ENCODE measurements around the gene ZBTB16.

Gene ZBTB16

GRCh38 chr11:114039551-114039950 is 20.0 kb upstream of the ZBTB16 start:
- Histone ChIP-seq H3K4ac (ENCODE audit: low read length) (no peak overlapping the region), H2BK5ac (ENCODE audit: low read length) (no peak overlapping the region), H3K18ac (ENCODE audit: low read length) (no peak overlapping the region), H2BK15ac (ENCODE audit: low read length) (no peak overlapping the region), H3K9ac (ENCODE audit: low read depth, low read length, poor library complexity) (no peak overlapping the region), H3K36me3 (replicated peaks in 1 of 2; ENCODE audit: control insufficient read depth in 2 of 2, insufficient read depth in 2 of 2, low read length in 2 of 2) (no peaks in the 10 kb centered on the region), H4K8ac (ENCODE audit: low read depth, low read length) (no peak overlapping the region), H3K4me1 (ENCODE audit: control insufficient read depth in 2 of 2, insufficient read depth in 1 of 2, low read depth in 1 of 2, low read length in 2 of 2) (peaks cover 3% of the 10 kb centered on the region in 2 donors), H3K4me3 (ENCODE audit: low read length in 2 of 2) (no peak overlapping the region), H2BK12ac (ENCODE audit: low read length) (no peak overlapping the region), H3K79me1 (ENCODE audit: low read depth, low read length) (no peaks in the 10 kb centered on the region), H2BK120ac (ENCODE audit: low read depth, low read length) (no peak overlapping the region), H3K27me3 (ENCODE audit: control insufficient read depth in 3 of 3, insufficient read depth in 3 of 3, low read depth in 1 of 3, low read length in 3 of 3) (no peaks in the 10 kb centered on the region), H2AK5ac (ENCODE audit: low read depth, low read length) (no peak overlapping the region), H3K23ac (ENCODE audit: low read depth, low read length, poor library complexity) (no peak overlapping the region), H3K14ac (ENCODE audit: low read length) (no peak overlapping the region), H3K4me2 (ENCODE audit: insufficient read depth, low read length, poor library complexity, severe bottlenecking) (no peak overlapping the region), H2AFZ (ENCODE audit: low read length) (no peak overlapping the region), H3K9me3 (replicated peaks in 1 of 2; ENCODE audit: control insufficient read depth in 2 of 2, insufficient read depth in 1 of 2, low read depth in 1 of 2, low read length in 2 of 2) (no peaks in the 10 kb centered on the region), H4K91ac (ENCODE audit: low read depth, low read length, poor library complexity) (no peak overlapping the region), H3K27ac (replicated peaks; ENCODE audit: low read length) (no peak overlapping the region)
- DNase-seq (ENCODE audit: low spot score) = no peak
- WGBS, 2 donors (ENCODE audit: extremely low coverage in 2 of 2, insufficient read length in 2 of 2, insufficient replicate concordance in 1 of 2) = no CpG with 5 or more reads among the region's 3 CpGs

GRCh38 chr11:114040706-114041211 is 18.8 kb upstream of the ZBTB16 start:
- peak overlapping the region; percentile 42 for H2AFZ ChIP-seq (ENCODE audit: low read length)
- DNase-seq (ENCODE audit: low spot score) = no peak
- H4K8ac ChIP-seq (ENCODE audit: low read depth, low read length) = no peak overlapping the region
- H3K9me3 ChIP-seq (replicated peaks in 1 of 2; ENCODE audit: control insufficient read depth in 2 of 2, insufficient read depth in 1 of 2, low read depth in 1 of 2, low read length in 2 of 2) = no peaks in the 10 kb centered on the region
- no peak overlapping the region for H2BK12ac ChIP-seq (ENCODE audit: low read length)
- no peak overlapping the region for H2AK5ac ChIP-seq (ENCODE audit: low read depth, low read length)
- no peak overlapping the region for H3K4me2 ChIP-seq (ENCODE audit: insufficient read depth, low read length, poor library complexity, severe bottlenecking)
- H3K27me3 ChIP-seq (ENCODE audit: control insufficient read depth in 3 of 3, insufficient read depth in 3 of 3, low read depth in 1 of 3, low read length in 3 of 3) = no peaks in the 10 kb centered on the region
- no peak overlapping the region for H3K4ac ChIP-seq (ENCODE audit: low read length)
- no peak overlapping the region for H3K9ac ChIP-seq (ENCODE audit: low read depth, low read length, poor library complexity)
- H3K18ac ChIP-seq (ENCODE audit: low read length) = peak overlapping the region; percentile 69
- H3K4me3 ChIP-seq (ENCODE audit: low read length in 2 of 2) = no peak overlapping the region
- no peaks in the 10 kb centered on the region for H3K36me3 ChIP-seq (replicated peaks in 1 of 2; ENCODE audit: control insufficient read depth in 2 of 2, insufficient read depth in 2 of 2, low read length in 2 of 2)
- no CpG with 5 or more reads among the region's 7 CpGs for WGBS, 2 donors (ENCODE audit: extremely low coverage in 2 of 2, insufficient read length in 2 of 2, insufficient replicate concordance in 1 of 2)
- no peak overlapping the region for H3K14ac ChIP-seq (ENCODE audit: low read length)
- H4K91ac ChIP-seq (ENCODE audit: low read depth, low read length, poor library complexity) = no peak overlapping the region
- peak overlapping the region; percentile 3 for H2BK15ac ChIP-seq (ENCODE audit: low read length)
- H2BK5ac ChIP-seq (ENCODE audit: low read length) = no peak overlapping the region
- H3K4me1 ChIP-seq (ENCODE audit: control insufficient read depth in 2 of 2, insufficient read depth in 1 of 2, low read depth in 1 of 2, low read length in 2 of 2) = peaks cover 3% of the 10 kb centered on the region in 2 donors
- H2BK120ac ChIP-seq (ENCODE audit: low read depth, low read length) = no peak overlapping the region
- no peak overlapping the region for H3K27ac ChIP-seq (replicated peaks; ENCODE audit: low read length)
- H3K79me1 ChIP-seq (ENCODE audit: low read depth, low read length) = no peaks in the 10 kb centered on the region
- H3K23ac ChIP-seq (ENCODE audit: low read depth, low read length, poor library complexity) = no peak overlapping the region

- Histone ChIP-seq H3K23ac (ENCODE audit: low read depth, low read length, poor library complexity) (no peak overlapping the region), H3K4me1 (ENCODE audit: control insufficient read depth in 2 of 2, insufficient read depth in 1 of 2, low read depth in 1 of 2, low read length in 2 of 2) (no peaks in the 10 kb centered on the region), H3K4me3 (ENCODE audit: low read length in 2 of 2) (no peak overlapping the region), H2BK120ac (ENCODE audit: low read depth, low read length) (no peak overlapping the region), H4K91ac (ENCODE audit: low read depth, low read length, poor library complexity) (no peak overlapping the region), H3K9me3 (replicated peaks in 1 of 2; ENCODE audit: control insufficient read depth in 2 of 2, insufficient read depth in 1 of 2, low read depth in 1 of 2, low read length in 2 of 2) (no peaks in the 10 kb centered on the region), H2BK15ac (ENCODE audit: low read length) (no peak overlapping the region), H3K4ac (ENCODE audit: low read length) (no peak overlapping the region), H3K14ac (ENCODE audit: low read length) (no peak overlapping the region), H3K4me2 (ENCODE audit: insufficient read depth, low read length, poor library complexity, severe bottlenecking) (no peak overlapping the region), H3K36me3 (replicated peaks in 1 of 2; ENCODE audit: control insufficient read depth in 2 of 2, insufficient read depth in 2 of 2, low read length in 2 of 2) (no peaks in the 10 kb centered on the region), H3K9ac (ENCODE audit: low read depth, low read length, poor library complexity) (no peak overlapping the region), H2AFZ (ENCODE audit: low read length) (no peak overlapping the region), H3K79me1 (ENCODE audit: low read depth, low read length) (no peaks in the 10 kb centered on the region), H2BK5ac (ENCODE audit: low read length) (no peak overlapping the region), H3K27me3 (ENCODE audit: control insufficient read depth in 3 of 3, insufficient read depth in 3 of 3, low read depth in 1 of 3, low read length in 3 of 3) (no peaks in the 10 kb centered on the region), H2BK12ac (ENCODE audit: low read length) (no peak overlapping the region), H3K27ac (replicated peaks; ENCODE audit: low read length) (no peak overlapping the region), H3K18ac (ENCODE audit: low read length) (no peak overlapping the region), H2AK5ac (ENCODE audit: low read depth, low read length) (no peak overlapping the region), H4K8ac (ENCODE audit: low read depth, low read length) (no peak overlapping the region)
- DNase-seq (ENCODE audit: low spot score) = no peak
- no CpG with 5 or more reads among the region's 5 CpGs for WGBS, 2 donors (ENCODE audit: extremely low coverage in 2 of 2, insufficient read length in 2 of 2, insufficient replicate concordance in 1 of 2)
Observed at GRCh38 chr11:114042234-114042633, 17.3 kb upstream of the ZBTB16 start.

GRCh38 chr11:114044042-114044871 is 15.3 kb upstream of the ZBTB16 start:
- peaks cover 8% of the 10 kb centered on the region in 2 donors for H3K4me1 ChIP-seq (ENCODE audit: control insufficient read depth in 2 of 2, insufficient read depth in 1 of 2, low read depth in 1 of 2, low read length in 2 of 2)
- no peak overlapping the region for H3K4ac ChIP-seq (ENCODE audit: low read length)
- H3K23ac ChIP-seq (ENCODE audit: low read depth, low read length, poor library complexity) = no peak overlapping the region
- no peaks in the 10 kb centered on the region for H3K9me3 ChIP-seq (replicated peaks in 1 of 2; ENCODE audit: control insufficient read depth in 2 of 2, insufficient read depth in 1 of 2, low read depth in 1 of 2, low read length in 2 of 2)
- no peak overlapping the region for H3K9ac ChIP-seq (ENCODE audit: low read depth, low read length, poor library complexity)
- no CpG with 5 or more reads among the region's 10 CpGs for WGBS, 2 donors (ENCODE audit: extremely low coverage in 2 of 2, insufficient read length in 2 of 2, insufficient replicate concordance in 1 of 2)
- no peaks in the 10 kb centered on the region for H3K36me3 ChIP-seq (replicated peaks in 1 of 2; ENCODE audit: control insufficient read depth in 2 of 2, insufficient read depth in 2 of 2, low read length in 2 of 2)
- no peak overlapping the region for H3K4me3 ChIP-seq (ENCODE audit: low read length in 2 of 2)
- peak overlapping the region; percentile 57 for H3K18ac ChIP-seq (ENCODE audit: low read length)
- no peak overlapping the region for H4K91ac ChIP-seq (ENCODE audit: low read depth, low read length, poor library complexity)
- no peak overlapping the region for H2BK15ac ChIP-seq (ENCODE audit: low read length)
- no peak overlapping the region for H2AFZ ChIP-seq (ENCODE audit: low read length)
- no peaks in the 10 kb centered on the region for H3K27me3 ChIP-seq (ENCODE audit: control insufficient read depth in 3 of 3, insufficient read depth in 3 of 3, low read depth in 1 of 3, low read length in 3 of 3)
- no peak overlapping the region for H3K4me2 ChIP-seq (ENCODE audit: insufficient read depth, low read length, poor library complexity, severe bottlenecking)
- no peak overlapping the region for H3K14ac ChIP-seq (ENCODE audit: low read length)
- H3K27ac ChIP-seq (replicated peaks; ENCODE audit: low read length) = no peak overlapping the region
- H2BK120ac ChIP-seq (ENCODE audit: low read depth, low read length) = no peak overlapping the region
- H2BK5ac ChIP-seq (ENCODE audit: low read length) = no peak overlapping the region
- no peaks in the 10 kb centered on the region for H3K79me1 ChIP-seq (ENCODE audit: low read depth, low read length)
- H2AK5ac ChIP-seq (ENCODE audit: low read depth, low read length) = no peak overlapping the region
- H4K8ac ChIP-seq (ENCODE audit: low read depth, low read length) = no peak overlapping the region
- no peak overlapping the region for H2BK12ac ChIP-seq (ENCODE audit: low read length)
- DNase-seq (ENCODE audit: low spot score) = no peak

Data from neuronal stem cell (in vitro differentiated cells).